Posterior vena cava (tissue), 2 donors: ENCODE results near the gene KRTAP9-9. TPM values are rescaled to one million over a fixed set of nuclear protein-coding genes. Genes with fewer than 3 reads are reported as not detected.
"Not testable (repeated sequence)": the region's sequence is repeated elsewhere in the genome, so short reads cannot be mapped to it uniquely, and the experiment has no call there.

Experiments used
- DNase-seq: peaks from one replicate; pipeline ENCODE4 v3.0.0-alpha.2; 2020; ENCODE audit warnings: low spot score
- intact Hi-C, 2 donors: fragments of 100-400 bp; cut with DNase I; formaldehyde crosslinking; loops; one replicate each; pipeline versions ENCODE4 v1.14.1 to v1.14.2; 2022 to 2023
- long read RNA-seq, 2 donors: library from polyadenylated mRNA; unstranded; transcript quantifications; one replicate each; pipeline ENCODE4 v2.0.0, GENCODE V29; 2020 to 2021
- total RNA-seq, 2 donors: library from RNA; stranded (reverse); fragmentation: NEBNext Ultra II Directional; extraction: Animal tissue kit (Norgen Biotek cat#: 25700); gene quantifications; one replicate each; pipeline ENCODE4 v1.2.1, GENCODE V29; 2021
- donor health status: DM: yes; HTN: yes; CAD: no.
- donor health status: DM: yes; HTN: yes; CAD: no.

Gene KRTAP9-9
- not detected for total RNA-seq
- long read RNA-seq, donor 1 = 0 reads
- long read RNA-seq, donor 2 = 0 reads

DNA sequence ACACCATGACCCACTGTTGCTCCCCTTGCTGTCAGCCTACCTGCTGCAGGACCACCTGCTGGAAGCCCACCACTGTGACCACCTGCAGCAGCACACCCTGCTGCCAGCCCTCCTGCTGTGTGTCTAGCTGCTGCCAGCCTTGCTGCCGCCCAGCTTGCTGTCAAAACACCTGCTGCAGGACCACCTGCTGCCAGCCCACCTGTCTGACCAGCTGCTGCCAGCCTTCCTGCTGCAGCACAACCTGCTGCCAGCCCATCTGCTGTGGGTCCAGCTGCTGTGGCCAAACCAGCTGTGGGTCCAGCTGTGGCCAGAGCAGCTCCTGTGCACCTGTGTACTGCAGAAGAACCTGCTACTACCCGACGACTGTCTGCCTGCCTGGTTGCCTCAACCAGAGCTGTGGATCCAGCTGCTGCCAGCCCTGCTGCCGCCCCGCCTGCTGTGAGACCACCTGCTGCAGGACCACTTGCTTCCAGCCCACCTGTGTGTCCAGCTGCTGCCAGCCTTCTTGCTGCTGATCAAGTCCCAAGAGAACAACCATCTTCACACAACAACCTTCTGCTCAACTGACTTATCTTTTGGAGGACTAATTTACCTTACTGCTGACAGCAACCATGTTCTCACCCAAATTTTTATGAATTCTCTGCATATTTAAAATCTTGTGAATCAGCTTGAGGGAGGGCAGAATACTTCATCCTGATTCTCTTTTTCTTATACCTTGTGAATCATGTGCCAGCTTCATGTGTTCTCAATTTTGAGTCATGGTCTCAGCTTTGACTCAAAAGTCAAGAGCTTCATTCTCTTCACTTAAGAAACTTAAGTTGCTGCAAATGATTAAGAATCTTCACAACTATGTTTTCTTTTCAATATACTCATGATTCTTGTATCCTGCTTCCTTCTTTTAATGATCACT lies at the start of gene KRTAP9-9:
TSS of gene KRTAP9-9 (plus strand) at position 4 of the 910 bp plus-strand sequence.
- DNase-seq, intact Hi-C loops: not testable (repeated sequence)

GRCh38 chr17:41211845-41212466 lies 43.2 kb upstream of the KRTAP9-9 start:
- DNase-seq = no peak
- intact Hi-C loops = no loop called here

DNA sequence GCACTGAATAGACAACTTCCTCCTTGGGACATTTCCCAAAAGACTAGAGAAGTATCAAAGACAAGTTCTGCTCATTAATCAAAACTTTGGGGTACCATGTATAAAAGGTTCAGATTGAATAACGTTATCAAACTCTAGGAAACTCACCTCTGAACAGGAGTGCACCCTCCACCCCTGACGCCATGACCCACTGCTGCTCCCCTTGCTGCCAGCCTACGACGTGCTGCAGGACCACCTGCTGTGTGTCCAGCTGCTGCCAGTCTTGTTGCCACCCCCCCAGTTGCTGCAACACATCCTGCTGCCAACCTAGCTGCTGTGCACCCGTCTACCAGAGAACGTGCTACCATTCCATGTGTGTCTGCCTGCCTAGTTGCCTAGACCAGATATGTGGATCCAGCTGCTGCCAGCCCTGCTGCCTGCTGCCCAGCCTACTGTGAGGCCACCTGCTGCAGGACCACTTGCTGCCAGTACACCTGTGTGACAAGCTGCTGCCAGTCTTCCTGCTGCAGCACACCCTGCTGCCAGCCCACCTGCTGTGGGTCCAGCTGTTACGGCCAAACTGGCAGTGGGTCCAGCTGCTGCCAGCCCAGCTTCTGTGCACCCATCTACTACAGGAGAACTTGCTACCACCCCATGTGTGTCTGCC lies 42.5 kb upstream of the KRTAP9-9 start:
- intact Hi-C loops = no loop called here
- no peak for DNase-seq

DNA sequence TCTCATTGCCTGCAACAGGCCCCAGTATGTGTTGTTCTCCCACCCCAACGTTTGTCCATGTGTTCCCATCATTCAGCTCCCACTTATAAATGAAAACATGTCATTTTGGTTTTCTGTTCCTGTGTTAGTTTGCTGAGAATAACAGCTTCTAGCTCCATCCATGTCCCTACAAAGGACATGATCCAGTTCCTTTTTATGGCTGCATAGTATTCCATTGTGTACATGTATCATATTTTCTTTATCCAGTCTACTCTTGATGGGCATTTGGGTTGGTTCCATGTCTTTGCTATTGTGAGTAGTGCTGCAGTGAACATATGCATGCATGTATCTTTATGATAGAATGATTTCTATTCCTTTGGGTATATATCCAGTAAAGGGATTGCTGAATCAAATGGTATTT lies 39.5 kb upstream of the KRTAP9-9 start:
- intact Hi-C loops = no loop called here

DNA sequence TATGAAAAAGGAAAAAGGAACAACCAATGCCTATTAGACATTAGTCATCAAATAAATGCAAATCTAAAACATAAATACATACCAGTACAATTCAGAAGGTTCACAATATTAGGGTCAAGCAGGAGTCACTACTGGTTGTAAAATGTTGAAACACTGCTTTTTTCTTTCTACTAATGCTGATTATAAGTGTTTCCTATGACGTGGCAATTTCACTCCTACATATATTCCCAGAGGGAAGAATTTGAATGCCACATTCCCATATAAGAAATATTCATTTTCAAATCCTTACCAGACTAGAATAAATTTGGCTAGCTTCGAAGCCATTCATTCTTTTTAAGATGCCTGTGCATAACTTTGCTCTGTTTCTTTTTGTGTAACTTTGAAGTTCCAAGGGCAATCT lies 31.4 kb upstream of the KRTAP9-9 start:
- no peak for DNase-seq
- intact Hi-C loops = no loop called here

More for the DNA sequence above, 39.5 kb upstream of the KRTAP9-9 start:
- no peak for DNase-seq

DNA sequence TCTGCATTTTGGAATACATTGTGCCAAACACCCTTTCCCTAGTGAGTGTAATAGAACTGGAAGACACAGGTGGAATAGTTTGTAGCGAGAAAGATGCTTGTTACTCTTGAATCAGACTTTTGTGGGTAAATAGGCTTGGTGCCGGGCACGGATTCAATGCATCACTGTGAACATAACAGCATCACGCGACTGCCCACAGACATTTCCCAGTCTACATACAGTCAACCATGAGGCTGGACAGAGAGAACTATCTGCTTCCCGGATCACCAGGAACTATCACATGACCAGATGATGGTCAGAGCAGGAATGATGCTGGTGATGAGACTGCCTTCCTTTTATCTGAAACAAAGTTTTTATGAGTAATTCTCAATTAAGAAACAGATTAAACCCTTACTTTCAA lies 29.1 kb upstream of the KRTAP9-9 start:
- intact Hi-C loops = no loop called here
- no peak for DNase-seq

DNA sequence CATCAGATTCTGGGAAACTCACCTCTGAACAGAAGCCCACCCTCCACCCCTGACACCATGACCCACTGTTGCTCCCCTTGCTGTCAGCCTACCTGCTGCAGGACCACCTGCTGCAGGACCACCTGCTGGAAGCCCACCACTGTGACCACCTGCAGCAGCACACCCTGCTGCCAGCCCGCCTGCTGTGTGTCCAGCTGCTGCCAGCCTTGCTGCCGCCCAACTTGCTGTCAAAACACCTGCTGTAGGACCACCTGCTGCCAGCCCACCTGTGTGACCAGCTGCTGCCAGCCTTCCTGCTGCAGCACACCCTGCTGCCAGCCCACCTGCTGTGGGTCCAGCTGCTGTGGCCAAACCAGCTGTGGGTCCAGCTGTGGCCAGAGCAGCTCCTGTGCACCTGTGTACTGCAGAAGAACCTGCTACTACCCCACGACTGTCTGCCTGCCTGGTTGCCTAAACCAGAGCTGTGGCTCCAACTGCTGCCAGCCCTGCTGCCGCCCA lies 28.5 kb upstream of the KRTAP9-9 start, which contains the start of gene KRTAP9-2:
TSS of gene KRTAP9-2 (plus strand) at position 51 of the 498 bp plus-strand sequence. CDS start at position 58, 7 bp downstream.
- intact Hi-C loops, DNase-seq: not testable (repeated sequence)

- intact Hi-C loops = no loop called here
- no peak for DNase-seq
Observed at GRCh38 chr17:41230094-41230493, 25.1 kb upstream of the KRTAP9-9 start.

DNA sequence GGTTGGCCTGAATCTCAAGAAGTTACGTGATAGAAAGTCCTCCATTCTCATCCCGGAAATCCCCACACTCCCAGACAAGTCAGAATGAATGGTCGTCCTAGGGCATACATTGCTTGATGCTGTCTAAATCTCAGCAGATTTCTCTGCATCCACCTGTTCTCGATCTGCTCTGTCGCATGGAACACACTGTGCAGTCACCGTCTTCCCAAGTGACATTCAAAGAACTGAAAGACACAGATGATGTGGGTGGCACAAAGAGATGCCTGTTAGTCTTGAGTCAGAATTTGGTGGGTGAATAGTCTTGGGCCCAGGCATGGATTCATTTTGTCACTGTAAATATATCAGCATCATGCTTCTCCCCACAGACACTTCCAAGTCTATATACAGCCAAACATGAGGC lies 23.5 kb upstream of the KRTAP9-9 start:
- DNase-seq = no peak
- intact Hi-C loops = no loop called here

DNA sequence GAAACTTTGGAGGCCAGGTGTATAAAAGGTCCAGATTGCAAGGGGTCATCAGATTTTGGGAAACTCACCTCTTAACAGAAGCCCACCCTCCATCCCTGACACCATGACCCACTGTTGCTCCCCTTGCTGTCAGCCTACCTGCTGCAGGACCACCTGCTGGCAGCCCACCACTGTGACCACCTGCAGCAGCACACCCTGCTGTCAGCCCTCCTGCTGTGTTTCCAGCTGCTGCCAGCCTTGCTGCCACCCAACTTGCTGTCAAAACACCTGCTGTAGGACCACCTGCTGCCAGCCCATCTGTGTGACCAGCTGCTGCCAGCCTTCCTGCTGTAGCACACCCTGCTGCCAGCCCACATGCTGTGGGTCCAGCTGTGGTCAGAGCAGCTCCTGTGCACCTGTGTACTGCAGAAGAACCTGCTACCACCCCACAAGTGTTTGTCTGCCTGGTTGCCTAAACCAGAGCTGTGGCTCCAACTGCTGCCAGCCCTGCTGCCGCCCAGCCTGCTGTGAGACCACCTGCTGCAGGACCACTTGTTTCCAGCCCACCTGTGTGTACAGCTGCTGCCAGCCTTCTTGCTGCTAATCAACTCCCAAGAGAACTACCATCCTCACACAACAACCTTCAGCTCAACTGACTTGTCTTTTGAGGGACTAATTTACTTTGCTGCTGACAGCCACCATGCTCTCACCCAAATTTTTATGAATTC lies 22.6 kb upstream of the KRTAP9-9 start, which contains the start of gene KRTAP9-3:
TSS of gene KRTAP9-3 (plus strand) at position 51 of the 707 bp plus-strand sequence. CDS start at position 104, 53 bp downstream.
- intact Hi-C loops, DNase-seq: not testable (repeated sequence)

DNA sequence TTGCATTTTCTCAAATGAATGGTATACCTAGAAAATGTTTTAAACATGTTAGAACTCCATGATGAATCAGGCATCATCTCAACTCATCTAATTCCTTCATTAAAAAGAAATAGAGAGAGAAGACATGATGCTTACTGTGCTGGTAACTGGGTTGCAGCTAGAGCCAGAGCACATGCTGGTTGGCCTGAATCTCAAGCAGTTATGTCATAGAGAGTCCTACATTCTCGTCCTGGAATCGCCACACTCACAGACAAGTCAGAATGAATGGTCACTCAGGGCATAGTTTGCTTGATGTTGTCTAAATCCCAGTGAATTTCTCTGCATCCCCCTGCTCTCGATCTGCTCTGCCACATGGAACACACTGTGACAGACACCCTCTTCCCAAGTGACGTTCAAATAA lies 18.1 kb upstream of the KRTAP9-9 start:
- intact Hi-C loops, DNase-seq: not testable (repeated sequence)

- intact Hi-C loops, DNase-seq: not testable (repeated sequence)
Observed at GRCh38 chr17:41237949-41238437, 17.2 kb upstream of the KRTAP9-9 start, which contains the start of gene KRTAP9-8. TSS of gene KRTAP9-8 (plus strand) at chr17:41237999. CDS start at chr17:41238052, 53 bp downstream.

DNA sequence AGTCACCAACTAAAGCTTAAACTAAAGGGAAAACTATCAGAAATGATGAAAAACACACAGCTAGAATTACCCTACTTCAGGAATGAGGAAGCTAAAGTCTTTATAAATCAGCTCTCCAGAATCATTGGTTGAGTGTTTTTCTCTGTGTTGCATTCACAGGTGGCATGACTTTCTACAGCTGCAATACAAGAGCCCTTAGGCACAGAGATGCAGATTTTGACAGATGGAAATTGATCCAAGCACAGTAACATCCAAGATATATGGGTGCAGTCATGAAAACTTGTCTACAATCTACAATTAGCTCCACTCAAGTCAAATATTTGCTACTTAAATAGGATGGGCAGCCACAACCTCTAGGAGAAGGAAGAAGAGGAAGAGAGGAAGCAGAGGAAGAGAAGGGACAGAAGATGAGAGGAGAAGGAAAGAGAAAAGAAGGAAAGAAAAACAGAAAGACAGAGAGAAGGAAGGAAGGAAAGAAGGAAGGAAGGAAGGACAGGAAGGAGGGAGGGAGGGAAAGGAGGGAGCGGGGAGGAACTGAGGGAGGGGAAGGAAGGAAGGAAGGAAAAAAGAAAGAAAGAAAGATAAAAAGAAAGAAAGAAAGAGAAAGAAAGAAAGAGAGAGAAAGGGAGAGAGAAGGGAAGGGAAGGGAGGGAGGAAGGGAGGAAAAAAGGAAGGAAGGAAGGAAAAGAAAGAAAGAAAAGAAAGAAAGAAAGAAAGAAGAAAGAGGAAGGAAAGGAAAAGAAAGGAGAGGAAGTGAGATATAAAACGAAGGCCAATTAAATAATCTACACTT lies 8.0 kb upstream of the KRTAP9-9 start:
- intact Hi-C loops, DNase-seq: not testable (repeated sequence)

DNA sequence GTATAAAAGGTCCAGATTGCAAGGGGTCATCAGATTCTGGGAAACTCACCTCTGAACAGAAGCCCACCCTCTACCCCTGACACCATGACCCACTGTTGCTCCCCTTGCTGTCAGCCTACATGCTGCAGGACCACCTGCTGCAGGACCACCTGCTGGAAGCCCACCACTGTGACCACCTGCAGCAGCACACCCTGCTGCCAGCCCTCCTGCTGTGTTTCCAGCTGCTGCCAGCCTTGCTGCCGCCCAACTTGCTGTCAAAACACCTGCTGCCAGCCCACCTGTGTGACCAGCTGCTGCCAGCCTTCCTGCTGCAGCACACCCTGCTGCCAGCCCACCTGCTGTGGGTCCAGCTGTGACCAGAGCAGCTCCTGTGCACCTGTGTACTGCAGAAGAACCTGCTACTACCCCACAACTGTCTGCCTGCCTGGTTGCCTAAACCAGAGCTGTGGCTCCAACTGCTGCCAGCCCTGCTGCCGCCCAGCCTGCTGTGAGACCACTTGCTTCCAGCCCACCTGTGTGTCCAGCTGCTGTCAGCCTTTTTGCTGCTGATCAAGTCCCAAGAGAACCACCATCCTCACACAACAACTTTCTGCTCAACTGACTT lies 5.4 kb upstream of the KRTAP9-9 start, which contains the start of gene KRTAP9-4:
TSS of gene KRTAP9-4 (plus strand) at position 51 of the 604 bp plus-strand sequence. CDS start at position 85, 34 bp downstream.
- intact Hi-C loops, DNase-seq: not testable (repeated sequence)

DNA sequence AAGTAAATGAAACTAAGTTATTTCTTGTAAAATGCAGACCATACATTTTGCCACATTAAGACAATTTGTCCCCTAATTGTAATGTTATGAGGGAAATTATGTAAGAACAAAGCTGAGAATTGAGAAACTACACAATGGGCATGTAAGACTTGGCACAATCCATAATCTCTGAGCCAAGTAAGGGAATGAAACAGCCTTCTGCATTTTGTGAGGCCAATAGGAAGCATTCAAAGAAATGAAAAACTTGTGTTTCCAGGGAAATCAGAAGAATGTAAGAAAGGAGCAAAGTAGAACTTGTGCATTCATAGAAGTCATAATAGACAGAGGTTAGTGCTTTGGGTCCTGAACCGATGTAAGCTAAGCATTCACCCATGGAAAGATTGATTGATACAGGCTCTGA lies 3.9 kb upstream of the KRTAP9-9 start:
- intact Hi-C loops = no loop called here

GRCh38 chr17:41254861-41255260 lies 323 bp upstream of the KRTAP9-9 start:
- DNase-seq = no peak
- intact Hi-C loops = no loop called here

More for the DNA sequence above, 3.9 kb upstream of the KRTAP9-9 start:
- no peak for DNase-seq

DNA sequence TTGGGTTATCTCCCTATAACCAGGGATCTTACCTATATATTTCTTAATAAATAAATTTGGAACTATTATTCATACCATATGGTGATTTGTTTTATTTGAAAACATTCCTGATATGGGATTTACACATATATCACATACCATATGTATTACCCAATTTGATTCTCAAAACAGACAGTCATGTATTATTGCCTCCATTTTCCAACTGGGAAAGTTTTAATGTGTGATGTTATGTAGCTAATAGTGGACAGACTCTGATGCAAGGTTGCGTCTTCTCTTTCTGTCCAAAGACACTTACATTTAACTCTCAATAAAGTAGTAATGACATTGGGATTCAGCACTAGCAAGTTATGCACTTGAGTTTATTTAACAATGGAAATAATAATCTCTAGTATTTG lies 1.1 kb downstream of the KRTAP9-9 start:
- no peak for DNase-seq
- intact Hi-C loops = no loop called here
